WTC11 (cell line): ENCODE measurements around the gene HPGD. TPM values are rescaled to one million over a fixed set of nuclear protein-coding genes. Genes with fewer than 3 reads are reported as not detected.

Experiments used
- ATAC-seq: fragments of 200-7000 bp; cut with Tn5 transposase; 2 replicates; pipeline ENCODE4 v1.10.0; 2021; ENCODE audit warnings: mild to moderate bottlenecking, moderate library complexity
- CTCF ChIA-PET: fragments of 300-600 bp; sonication (Branson Sonifier 250); formaldehyde crosslinking; loops from one replicate; lab custom pipeline; 2021; ENCODE audit warnings: antibody characterized with exemption; lab: Charles Lee
- POLR2A ChIA-PET: fragments of 350-600 bp; sonication (Branson Sonifier 250); formaldehyde crosslinking; loops from one replicate; lab custom pipeline; 2021; ENCODE audit warnings: antibody characterized with exemption; lab: Charles Lee
- DNase-seq: peaks from one replicate; pipeline ENCODE4 v3.0.0; 2021; ENCODE audit warnings: low spot score
- H3K27ac Mint-ChIP-seq: 2 replicates; pipeline ENCODE4 v1.8.0; 2021; ENCODE audit warnings: mixed read lengths
- H3K27me3 Mint-ChIP-seq: 2 replicates; pipeline ENCODE4 v1.8.0; 2021; ENCODE audit warnings: low read depth, mild to moderate bottlenecking, moderate library complexity, mixed read lengths
- H3K36me3 Mint-ChIP-seq: 2 replicates; pipeline ENCODE4 v1.8.0; 2021; ENCODE audit warnings: mixed read lengths
- H3K4me1 Mint-ChIP-seq: 2 replicates; pipeline ENCODE4 v1.8.0; 2022; ENCODE audit warnings: mixed read lengths
- H3K4me3 Mint-ChIP-seq: 2 replicates; pipeline ENCODE4 v1.8.0; 2021; ENCODE audit warnings: mild to moderate bottlenecking, moderate library complexity, mixed read lengths
- H3K9me3 Mint-ChIP-seq: 2 replicates; pipeline ENCODE4 v1.8.0; 2021; ENCODE audit warnings: mixed read lengths
- AFF4 ChIP-seq: sonication (generic); formaldehyde crosslinking; IDR thresholded peaks from 2 replicates; pipeline ENCODE4 v1.8.1; 2023; ENCODE audit warnings: mild to moderate bottlenecking, missing genetic modification reagents, borderline replicate concordance
- FOXJ3 ChIP-seq: sonication (generic); formaldehyde crosslinking; IDR thresholded peaks from 2 replicates; pipeline ENCODE4 v1.9.0; 2021; ENCODE audit warnings: missing genetic modification reagents, mild to moderate bottlenecking, borderline replicate concordance
- GABPB1 ChIP-seq: sonication (generic); formaldehyde crosslinking; IDR thresholded peaks from 2 replicates; pipeline ENCODE4 v1.8.1; 2023; ENCODE audit warnings: mild to moderate bottlenecking, missing genetic modification reagents
- NFATC4 ChIP-seq: fragments of 250-450 bp; sonication (Bioruptor Pico); IDR thresholded peaks from 2 replicates; pipeline ENCODE4 v1.9.0; 2021; ENCODE audit warnings: mild to moderate bottlenecking
- RORB ChIP-seq: fragments of 250-450 bp; sonication (Bioruptor Pico); IDR thresholded peaks from 2 replicates; pipeline ENCODE4 v1.9.0; 2021; ENCODE audit warnings: mild to moderate bottlenecking
- SMAD4 ChIP-seq: sonication (generic); formaldehyde crosslinking; IDR thresholded peaks from 2 replicates; pipeline ENCODE4 v1.8.0; 2022; ENCODE audit warnings: mild to moderate bottlenecking, missing genetic modification reagents
- ZNF219 ChIP-seq: sonication (generic); formaldehyde crosslinking; IDR thresholded peaks from 2 replicates; pipeline ENCODE4 v1.8.0; 2023; ENCODE audit warnings: missing genetic modification reagents, mild to moderate bottlenecking, borderline replicate concordance
- ZNF396 ChIP-seq: fragments of 250-450 bp; sonication (Bioruptor Pico); IDR thresholded peaks from 2 replicates; pipeline ENCODE4 v1.8.0; 2021; ENCODE audit warnings: mild to moderate bottlenecking, moderate library complexity, borderline replicate concordance
- total RNA-seq: library from RNA; stranded (reverse); gene quantifications from 3 replicates; pipeline ENCODE4 v1.2.3, GENCODE V29; 2021
- TF ChIP-seq, protein P1 (sequence below): sonication (generic); formaldehyde crosslinking; IDR thresholded peaks from 2 replicates; pipeline ENCODE4 v1.8.0; 2023; ENCODE audit warnings: missing genetic modification reagents, mild to moderate bottlenecking, borderline replicate concordance
- TF ChIP-seq, protein P2 (sequence below): sonication (generic); formaldehyde crosslinking; IDR thresholded peaks from 2 replicates; pipeline ENCODE4 v1.8.0; 2022; ENCODE audit warnings: missing genetic modification reagents

Gene HPGD
- total RNA-seq, 1 experiment from 2014 or later: 3.6 TPM

DNA sequence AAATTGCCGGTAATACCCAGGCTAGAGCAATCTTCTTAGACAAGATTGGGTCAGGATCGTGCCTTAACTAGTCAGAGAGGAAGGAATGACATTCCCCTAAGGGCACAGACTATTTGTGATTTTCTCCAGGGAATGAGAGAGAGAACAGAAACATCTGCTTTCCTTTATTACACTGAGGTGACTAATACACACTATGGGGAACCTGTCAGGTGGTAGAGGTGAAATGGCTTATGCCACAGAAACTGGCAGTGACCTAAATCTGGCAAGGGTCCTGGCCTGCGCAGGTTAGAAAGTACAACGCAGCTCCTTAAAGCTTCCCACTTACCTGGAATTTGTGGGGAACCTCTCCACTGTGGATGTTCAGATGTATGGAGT lies 16.6 kb upstream of the HPGD start (continued):
- TF ChIP-seq, protein P1, sequence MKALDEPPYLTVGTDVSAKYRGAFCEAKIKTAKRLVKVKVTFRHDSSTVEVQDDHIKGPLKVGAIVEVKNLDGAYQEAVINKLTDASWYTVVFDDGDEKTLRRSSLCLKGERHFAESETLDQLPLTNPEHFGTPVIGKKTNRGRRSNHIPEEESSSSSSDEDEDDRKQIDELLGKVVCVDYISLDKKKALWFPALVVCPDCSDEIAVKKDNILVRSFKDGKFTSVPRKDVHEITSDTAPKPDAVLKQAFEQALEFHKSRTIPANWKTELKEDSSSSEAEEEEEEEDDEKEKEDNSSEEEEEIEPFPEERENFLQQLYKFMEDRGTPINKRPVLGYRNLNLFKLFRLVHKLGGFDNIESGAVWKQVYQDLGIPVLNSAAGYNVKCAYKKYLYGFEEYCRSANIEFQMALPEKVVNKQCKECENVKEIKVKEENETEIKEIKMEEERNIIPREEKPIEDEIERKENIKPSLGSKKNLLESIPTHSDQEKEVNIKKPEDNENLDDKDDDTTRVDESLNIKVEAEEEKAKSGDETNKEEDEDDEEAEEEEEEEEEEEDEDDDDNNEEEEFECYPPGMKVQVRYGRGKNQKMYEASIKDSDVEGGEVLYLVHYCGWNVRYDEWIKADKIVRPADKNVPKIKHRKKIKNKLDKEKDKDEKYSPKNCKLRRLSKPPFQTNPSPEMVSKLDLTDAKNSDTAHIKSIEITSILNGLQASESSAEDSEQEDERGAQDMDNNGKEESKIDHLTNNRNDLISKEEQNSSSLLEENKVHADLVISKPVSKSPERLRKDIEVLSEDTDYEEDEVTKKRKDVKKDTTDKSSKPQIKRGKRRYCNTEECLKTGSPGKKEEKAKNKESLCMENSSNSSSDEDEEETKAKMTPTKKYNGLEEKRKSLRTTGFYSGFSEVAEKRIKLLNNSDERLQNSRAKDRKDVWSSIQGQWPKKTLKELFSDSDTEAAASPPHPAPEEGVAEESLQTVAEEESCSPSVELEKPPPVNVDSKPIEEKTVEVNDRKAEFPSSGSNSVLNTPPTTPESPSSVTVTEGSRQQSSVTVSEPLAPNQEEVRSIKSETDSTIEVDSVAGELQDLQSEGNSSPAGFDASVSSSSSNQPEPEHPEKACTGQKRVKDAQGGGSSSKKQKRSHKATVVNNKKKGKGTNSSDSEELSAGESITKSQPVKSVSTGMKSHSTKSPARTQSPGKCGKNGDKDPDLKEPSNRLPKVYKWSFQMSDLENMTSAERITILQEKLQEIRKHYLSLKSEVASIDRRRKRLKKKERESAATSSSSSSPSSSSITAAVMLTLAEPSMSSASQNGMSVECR (CRISPR knock-in tag): no peak

- POLR2A ChIA-PET: no interaction called here
- CTCF ChIA-PET: no interaction called here
- ATAC-seq: no peak
Measured at GRCh38 chr4:174538123-174538875, 16.0 kb upstream of the HPGD start.

More at GRCh38 chr4:174538123-174538875, 16.0 kb upstream of the HPGD start:
- Mint-ChIP-seq H3K9me3 (0 out of 2 replicates have a peak, but pooled peaks cover 3% of the 10 kb centered on the region), H3K36me3 (no peaks in the 10 kb centered on the region), H3K4me1 (no peaks in the 10 kb centered on the region), H3K4me3 (no peak overlapping the region), H3K27ac (no peak overlapping the region), H3K27me3 (no peaks in the 10 kb centered on the region; the same call in 1 of the 2 replicates)
- no peak for DNase-seq
- TF ChIP-seq SMAD4 (no peak), RORB (CRISPR knock-in tag) (no peak), NFATC4 (no peak), GABPB1 (CRISPR knock-in tag) (no peak), FOXJ3 (CRISPR knock-in tag) (no peak), ZNF396 (CRISPR knock-in tag) (no peak), ZNF219 (CRISPR knock-in tag) (no peak), AFF4 (CRISPR knock-in tag) (no peak)
- TF ChIP-seq, protein P2, sequence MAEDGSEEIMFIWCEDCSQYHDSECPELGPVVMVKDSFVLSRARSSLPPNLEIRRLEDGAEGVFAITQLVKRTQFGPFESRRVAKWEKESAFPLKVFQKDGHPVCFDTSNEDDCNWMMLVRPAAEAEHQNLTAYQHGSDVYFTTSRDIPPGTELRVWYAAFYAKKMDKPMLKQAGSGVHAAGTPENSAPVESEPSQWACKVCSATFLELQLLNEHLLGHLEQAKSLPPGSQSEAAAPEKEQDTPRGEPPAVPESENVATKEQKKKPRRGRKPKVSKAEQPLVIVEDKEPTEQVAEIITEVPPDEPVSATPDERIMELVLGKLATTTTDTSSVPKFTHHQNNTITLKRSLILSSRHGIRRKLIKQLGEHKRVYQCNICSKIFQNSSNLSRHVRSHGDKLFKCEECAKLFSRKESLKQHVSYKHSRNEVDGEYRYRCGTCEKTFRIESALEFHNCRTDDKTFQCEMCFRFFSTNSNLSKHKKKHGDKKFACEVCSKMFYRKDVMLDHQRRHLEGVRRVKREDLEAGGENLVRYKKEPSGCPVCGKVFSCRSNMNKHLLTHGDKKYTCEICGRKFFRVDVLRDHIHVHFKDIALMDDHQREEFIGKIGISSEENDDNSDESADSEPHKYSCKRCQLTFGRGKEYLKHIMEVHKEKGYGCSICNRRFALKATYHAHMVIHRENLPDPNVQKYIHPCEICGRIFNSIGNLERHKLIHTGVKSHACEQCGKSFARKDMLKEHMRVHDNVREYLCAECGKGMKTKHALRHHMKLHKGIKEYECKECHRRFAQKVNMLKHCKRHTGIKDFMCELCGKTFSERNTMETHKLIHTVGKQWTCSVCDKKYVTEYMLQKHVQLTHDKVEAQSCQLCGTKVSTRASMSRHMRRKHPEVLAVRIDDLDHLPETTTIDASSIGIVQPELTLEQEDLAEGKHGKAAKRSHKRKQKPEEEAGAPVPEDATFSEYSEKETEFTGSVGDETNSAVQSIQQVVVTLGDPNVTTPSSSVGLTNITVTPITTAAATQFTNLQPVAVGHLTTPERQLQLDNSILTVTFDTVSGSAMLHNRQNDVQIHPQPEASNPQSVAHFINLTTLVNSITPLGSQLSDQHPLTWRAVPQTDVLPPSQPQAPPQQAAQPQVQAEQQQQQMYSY (CRISPR knock-in tag): no peak
